NCI-H2029 (cell line): Measurements from ENCODE around the gene CAPRIN2.

Experiments used
- DNase-seq: peaks from one replicate; lab custom pipeline; 2025; lab: John Stamatoyannopoulos, UW

CAPRIN2 gene

GRCh38 chr12:30764251-30764650 lies 9.5 kb upstream of the CAPRIN2 start:
- DNase-seq, result no peak

- DNase-seq, result no peak
Measured at GRCh38 chr12:30763053-30763452, 8.3 kb upstream of the CAPRIN2 start.

GRCh38 chr12:30761730-30762129 lies 7.0 kb upstream of the CAPRIN2 start:
- no peak for DNase-seq

GRCh38 chr12:30757316-30757715 lies 2.6 kb upstream of the CAPRIN2 start:
- DNase-seq, result no peak

- no peak for DNase-seq
Measured at GRCh38 chr12:30756074-30756473, 1.3 kb upstream of the CAPRIN2 start.

GRCh38 chr12:30755395-30755762 lies 628 bp upstream of the CAPRIN2 start:
- no peak for DNase-seq

- no peak for DNase-seq
Measured at GRCh38 chr12:30754383-30754749, 385 bp downstream of the CAPRIN2 start.

- no peak for DNase-seq
Measured at GRCh38 chr12:30753751-30754382, 884 bp downstream of the CAPRIN2 start.

- DNase-seq, result no peak
Measured at GRCh38 chr12:30753233-30753632, 1.5 kb downstream of the CAPRIN2 start.

- DNase-seq, result no peak
Measured at GRCh38 chr12:30752255-30752654, 2.5 kb downstream of the CAPRIN2 start.

- no peak for DNase-seq
Measured at GRCh38 chr12:30748147-30748546, 6.6 kb downstream of the CAPRIN2 start.

- no peak for DNase-seq
Measured at GRCh38 chr12:30746190-30746589, 8.6 kb downstream of the CAPRIN2 start.

- DNase-seq, result no peak
Measured at GRCh38 chr12:30744321-30744720, 10.4 kb downstream of the CAPRIN2 start.

GRCh38 chr12:30740274-30740673 lies 14.5 kb downstream of the CAPRIN2 start:
- DNase-seq, result no peak

GRCh38 chr12:30739020-30739419 lies 15.7 kb downstream of the CAPRIN2 start:
- DNase-seq, result no peak

GRCh38 chr12:30732954-30733637 lies 21.7 kb downstream of the CAPRIN2 start:
- DNase-seq, result no peak

- no peak for DNase-seq
Measured at GRCh38 chr12:30730011-30730410, 24.7 kb downstream of the CAPRIN2 start.

GRCh38 chr12:30729547-30729946 lies 25.2 kb downstream of the CAPRIN2 start:
- no peak for DNase-seq

GRCh38 chr12:30726647-30727046 lies 28.1 kb downstream of the CAPRIN2 start:
- DNase-seq, result no peak

GRCh38 chr12:30725739-30726138 lies 29.0 kb downstream of the CAPRIN2 start:
- DNase-seq, result no peak

- DNase-seq, result no peak
Measured at GRCh38 chr12:30719060-30719459, 35.7 kb downstream of the CAPRIN2 start.

GRCh38 chr12:30707613-30708342 lies 47.0 kb downstream of the CAPRIN2 start:
- no peak for DNase-seq

- peak; percentile 35 for DNase-seq
Measured at GRCh38 chr12:30706476-30706875, 48.3 kb downstream of the CAPRIN2 start.
